ENCODE data around the gene LRCH4.
"Not testable (repeated sequence)": the region's sequence is repeated elsewhere in the genome, so short reads cannot be mapped to it uniquely, and the experiment has no call there.

Gene LRCH4

DNA sequence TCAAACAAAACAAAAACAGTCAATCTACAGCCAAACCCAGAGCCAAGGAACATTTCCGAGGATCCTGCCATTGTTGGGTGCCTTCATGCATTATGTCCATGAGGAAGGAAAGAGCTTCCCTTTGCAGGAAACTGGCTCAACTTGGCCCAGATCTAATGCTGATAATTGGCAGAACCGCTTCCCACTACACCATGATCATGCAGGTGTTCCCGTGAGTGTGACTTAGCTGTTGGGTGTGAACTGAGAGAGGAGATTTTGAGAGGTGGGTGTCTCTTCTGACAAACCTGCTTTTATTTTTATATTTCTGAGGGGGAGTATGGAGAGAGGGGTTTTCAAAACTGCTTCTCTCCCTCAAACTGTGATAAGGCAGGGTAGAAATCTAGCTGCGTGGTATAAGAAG is 26.8 kb downstream of the LRCH4 start:
- Mint-ChIP-seq H3K4me1 (peaks cover 13% of the 10 kb centered on the region), H3K27ac (no peak overlapping the region), H3K9me3 (no peaks in the 10 kb centered on the region), H3K36me3 (ENCODE audit: low read depth) (peaks cover 38% of the 10 kb centered on the region), H3K27me3 (no peaks in the 10 kb centered on the region), H3K4me3 (no peak overlapping the region)
- no peak for DNase-seq
- ATAC-seq: no peak

DNA sequence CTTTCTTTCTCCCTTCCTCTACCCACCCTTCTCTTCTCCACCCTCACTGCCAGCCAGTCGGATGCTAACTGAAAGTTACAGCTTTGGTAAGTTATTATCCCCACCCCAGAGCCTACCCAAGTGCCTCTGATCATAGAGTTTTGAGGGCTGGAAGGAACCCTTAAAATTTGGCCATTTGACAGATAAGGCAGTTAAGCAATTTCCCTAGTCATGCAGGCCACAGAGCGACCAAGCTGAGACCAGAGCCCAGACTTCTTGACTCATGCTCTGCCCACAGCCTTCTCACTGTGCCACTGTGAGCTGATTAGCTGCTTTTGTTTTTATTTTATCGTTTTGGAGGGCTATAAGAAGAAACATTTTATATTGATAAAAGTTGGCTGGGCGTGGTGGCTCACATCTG is 29.4 kb downstream of the LRCH4 start:
- Mint-ChIP-seq H3K36me3 (ENCODE audit: low read depth) (peaks cover 42% of the 10 kb centered on the region), H3K4me3 (no peak overlapping the region), H3K4me1 (peaks cover 11% of the 10 kb centered on the region), H3K27me3 (no peaks in the 10 kb centered on the region), H3K27ac (peak overlapping the region; percentile 61), H3K9me3 (no peaks in the 10 kb centered on the region)
- ATAC-seq (no peak), DNase-seq (no peak)

DNA sequence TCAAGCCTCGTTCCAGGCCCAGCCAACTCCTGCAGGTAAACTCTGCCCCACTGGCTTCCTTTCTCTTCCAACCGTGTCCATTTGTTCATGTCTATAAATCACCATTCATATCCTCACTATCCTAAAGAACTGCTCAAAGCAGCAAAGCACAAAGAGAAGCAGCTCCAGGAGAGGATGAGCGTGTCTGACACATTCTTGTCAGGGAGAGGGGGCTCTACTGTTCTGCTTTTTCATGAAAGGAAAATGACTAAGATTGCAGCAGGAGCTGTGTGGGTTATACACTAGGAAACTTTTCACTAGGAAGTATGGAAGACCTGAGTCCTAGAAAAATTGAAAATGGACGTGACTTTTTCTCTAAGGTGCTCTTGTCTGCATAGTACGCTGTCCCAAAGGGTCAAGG is 30.2 kb downstream of the LRCH4 start:
- DNase-seq: no peak
- peaks cover 12% of the 10 kb centered on the region for H3K4me1 Mint-ChIP-seq
- peaks cover 42% of the 10 kb centered on the region for H3K36me3 Mint-ChIP-seq (ENCODE audit: low read depth)
- H3K27me3 Mint-ChIP-seq: no peaks in the 10 kb centered on the region
- H3K27ac Mint-ChIP-seq: peak overlapping the region; percentile 79
- H3K4me3 Mint-ChIP-seq: no peak overlapping the region
- no peaks in the 10 kb centered on the region for H3K9me3 Mint-ChIP-seq
- no peak for ATAC-seq

DNA sequence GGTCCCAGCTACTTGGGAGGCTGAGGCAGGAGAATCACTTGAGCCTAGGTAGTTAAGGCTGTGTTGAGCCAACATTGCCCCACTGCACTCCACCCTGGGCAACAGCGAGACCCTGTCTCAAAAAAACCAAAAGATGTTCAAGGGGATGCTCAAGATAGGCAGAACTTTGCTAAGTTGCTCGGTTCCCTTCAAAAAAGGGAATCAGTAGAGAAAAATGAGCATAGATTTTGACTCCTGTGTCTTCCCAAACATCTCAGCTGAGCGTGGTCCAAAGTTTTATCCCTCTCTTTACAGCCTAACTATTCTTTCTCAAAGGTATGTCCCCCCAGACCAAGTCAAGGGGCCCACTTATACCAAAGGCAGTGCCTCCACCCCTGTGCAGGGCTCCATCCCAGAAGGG is 32.9 kb downstream of the LRCH4 start:
- H3K27me3 Mint-ChIP-seq: no peaks in the 10 kb centered on the region
- no peak for ATAC-seq
- H3K27ac Mint-ChIP-seq: no peak overlapping the region
- peaks cover 35% of the 10 kb centered on the region for H3K4me1 Mint-ChIP-seq
- H3K9me3 Mint-ChIP-seq: no peaks in the 10 kb centered on the region
- DNase-seq: no peak
- no peak overlapping the region for H3K4me3 Mint-ChIP-seq
- H3K36me3 Mint-ChIP-seq (ENCODE audit: low read depth): peaks cover 53% of the 10 kb centered on the region

DNA sequence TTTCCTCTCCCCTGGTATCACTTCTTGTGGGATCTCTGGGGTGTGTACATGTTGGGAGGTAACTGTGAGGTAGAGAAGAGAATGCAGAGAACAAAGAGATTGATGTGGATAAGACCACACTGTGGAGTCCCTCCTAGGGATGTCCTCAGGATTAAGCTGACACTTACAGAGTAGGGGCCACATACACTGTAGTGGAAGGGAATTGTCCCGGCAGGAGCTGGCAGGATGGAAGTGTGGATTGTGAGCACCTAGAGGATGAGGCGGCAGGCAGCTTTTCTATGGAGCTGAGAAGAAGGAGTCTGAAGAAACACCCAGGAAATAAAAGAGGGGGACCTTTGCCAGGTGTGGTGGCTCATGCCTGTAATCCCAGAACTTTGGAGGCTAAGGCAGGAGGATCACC is 33.4 kb downstream of the LRCH4 start:
- no peaks in the 10 kb centered on the region for H3K9me3 Mint-ChIP-seq
- no peak for ATAC-seq
- H3K36me3 Mint-ChIP-seq (ENCODE audit: low read depth): peaks cover 57% of the 10 kb centered on the region
- H3K27me3 Mint-ChIP-seq: no peaks in the 10 kb centered on the region
- no peak for DNase-seq
- no peak overlapping the region for H3K4me3 Mint-ChIP-seq
- peaks cover 40% of the 10 kb centered on the region for H3K4me1 Mint-ChIP-seq
- H3K27ac Mint-ChIP-seq: peak overlapping the region; percentile 24

DNA sequence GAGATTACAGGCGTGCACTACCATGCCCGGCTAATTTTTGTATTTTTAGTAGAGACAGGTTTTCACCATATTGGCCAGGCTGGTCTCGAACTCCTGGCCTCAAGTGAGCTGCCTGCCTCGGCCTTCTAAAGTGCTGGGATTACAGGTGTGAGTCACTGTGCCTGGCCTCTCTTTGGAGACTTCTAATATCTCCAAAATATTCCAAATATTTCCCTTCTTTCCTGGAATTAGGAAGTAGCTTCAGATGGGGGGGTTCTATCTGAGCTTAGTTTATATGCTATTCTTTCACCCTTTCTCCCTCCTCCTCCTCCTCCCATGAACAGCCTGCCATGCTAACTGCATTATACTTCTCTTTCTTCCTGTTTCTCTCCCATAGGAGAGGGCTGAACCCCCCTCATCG is 37.5 kb downstream of the LRCH4 start:
- peak overlapping the region; percentile 95 for H3K4me3 Mint-ChIP-seq
- peaks cover 38% of the 10 kb centered on the region for H3K36me3 Mint-ChIP-seq (ENCODE audit: low read depth)
- H3K27me3 Mint-ChIP-seq, H3K9me3 Mint-ChIP-seq, DNase-seq, ATAC-seq: not testable (repeated sequence)
- peaks cover 71% of the 10 kb centered on the region for H3K4me1 Mint-ChIP-seq
- H3K27ac Mint-ChIP-seq: peak overlapping the region; percentile 99

DNA sequence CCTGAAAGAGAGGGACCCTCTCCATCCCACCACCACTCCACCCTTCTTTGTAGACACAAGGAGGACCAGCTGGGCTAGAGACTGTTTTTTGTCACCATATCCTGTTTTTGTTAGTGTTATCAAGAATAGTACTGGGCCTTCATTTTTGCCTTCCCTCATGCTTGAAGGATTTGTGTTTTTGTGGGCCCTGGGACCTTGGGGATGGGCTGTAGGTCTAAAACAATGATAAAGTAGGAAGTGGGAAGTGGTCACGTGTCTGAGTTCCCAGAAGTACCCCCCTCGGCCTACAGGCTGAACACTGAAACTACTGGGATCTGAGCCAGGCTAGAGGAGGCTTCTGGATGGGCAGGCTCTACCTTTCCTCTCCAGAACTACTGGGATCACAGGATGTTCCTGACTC is 38.1 kb downstream of the LRCH4 start:
- no peak for ATAC-seq
- H3K4me1 Mint-ChIP-seq: peaks cover 76% of the 10 kb centered on the region
- peak overlapping the region; percentile 99 for H3K27ac Mint-ChIP-seq
- H3K4me3 Mint-ChIP-seq: peak overlapping the region; percentile 95
- DNase-seq: no peak
- H3K9me3 Mint-ChIP-seq: no peaks in the 10 kb centered on the region
- H3K27me3 Mint-ChIP-seq: no peaks in the 10 kb centered on the region
- H3K36me3 Mint-ChIP-seq (ENCODE audit: low read depth): peaks cover 35% of the 10 kb centered on the region

DNA sequence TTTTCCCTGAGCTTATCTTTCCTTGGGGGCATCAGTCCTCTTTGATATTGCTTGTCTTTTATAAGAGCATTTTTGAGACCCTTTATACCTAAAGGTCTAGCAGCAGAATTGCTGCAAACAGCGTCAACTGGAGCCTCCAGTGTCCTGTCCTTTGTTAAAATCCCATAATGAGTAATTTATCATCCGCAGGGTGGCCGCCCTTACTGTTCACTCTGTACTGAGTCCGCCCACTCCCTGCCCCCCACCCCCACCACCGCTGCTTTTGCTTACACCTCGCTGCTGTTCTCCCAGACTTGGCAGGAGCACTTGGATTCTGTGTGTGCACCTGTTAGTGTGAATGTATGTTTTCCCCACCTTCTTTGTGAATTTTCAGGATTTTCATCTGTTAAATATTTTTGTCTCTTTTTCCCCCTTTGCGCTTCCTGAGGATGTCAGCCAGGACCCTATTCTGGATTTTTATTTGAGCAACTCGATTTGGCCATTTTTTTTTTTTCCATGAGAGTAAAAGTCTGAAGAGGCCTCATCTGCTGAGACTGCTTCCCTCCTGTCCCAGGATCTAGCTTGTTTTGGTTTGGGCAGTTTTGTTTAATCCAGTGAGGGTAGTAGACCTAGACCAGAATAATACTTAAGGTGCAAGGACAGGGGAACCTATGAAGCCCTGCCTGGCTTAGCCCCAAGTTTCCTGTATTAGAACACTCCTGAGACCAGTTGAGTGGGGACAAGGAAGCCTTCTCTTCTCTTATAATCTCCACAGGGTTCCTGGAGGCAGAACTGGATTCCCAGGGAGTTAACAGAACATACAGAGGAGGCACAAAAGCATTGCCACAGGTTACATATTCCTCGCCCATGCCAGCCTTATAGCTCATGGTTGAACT is 38.8 kb downstream of the LRCH4 start:
- Mint-ChIP-seq H3K9me3 (no peaks in the 10 kb centered on the region), H3K27ac (peak overlapping the region; percentile 99), H3K4me1 (peaks cover 83% of the 10 kb centered on the region), H3K27me3 (no peaks in the 10 kb centered on the region), H3K36me3 (ENCODE audit: low read depth) (peaks cover 34% of the 10 kb centered on the region), H3K4me3 (peak overlapping the region; percentile 95)
- no peak for ATAC-seq
- no peak for DNase-seq

DNA sequence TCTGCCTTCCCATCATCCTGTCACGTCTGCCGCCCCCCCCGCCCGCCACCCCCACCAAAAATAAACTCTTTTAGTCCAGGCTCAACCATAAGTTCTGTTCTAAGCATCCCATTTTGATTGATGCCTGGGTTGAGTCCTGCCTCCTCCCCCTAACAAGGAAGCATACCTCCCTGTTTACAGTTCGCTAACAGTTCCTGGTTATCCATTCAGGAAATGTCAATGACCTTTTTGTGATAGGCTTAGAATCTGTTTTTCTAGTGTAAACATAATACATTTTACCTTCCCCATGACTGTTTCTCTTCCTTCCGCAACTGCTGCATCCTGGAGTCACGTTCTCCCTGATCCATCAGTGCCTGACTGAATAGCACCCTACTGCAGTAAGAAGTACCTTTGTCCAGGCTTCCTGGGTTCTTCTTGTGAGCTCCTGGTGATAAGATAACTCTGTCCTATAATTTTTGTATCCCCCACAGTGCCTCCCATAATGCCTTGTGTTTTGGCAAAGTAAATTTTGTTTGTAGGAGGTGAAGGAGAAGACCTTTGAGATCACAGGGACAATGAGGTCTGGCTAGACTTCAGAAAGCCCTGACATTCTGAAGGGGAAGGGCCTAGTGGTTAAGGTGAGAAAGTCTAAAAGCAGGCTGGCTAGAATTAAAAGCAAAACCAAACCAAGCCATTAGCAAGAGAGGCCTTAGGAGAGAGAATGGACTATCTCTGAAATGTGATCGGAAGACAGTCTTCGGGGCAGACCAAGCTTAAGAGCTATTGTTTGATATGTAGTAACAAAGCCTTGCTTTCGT is 39.6 kb downstream of the LRCH4 start:
- peaks cover 92% of the 10 kb centered on the region for H3K4me1 Mint-ChIP-seq

DNA sequence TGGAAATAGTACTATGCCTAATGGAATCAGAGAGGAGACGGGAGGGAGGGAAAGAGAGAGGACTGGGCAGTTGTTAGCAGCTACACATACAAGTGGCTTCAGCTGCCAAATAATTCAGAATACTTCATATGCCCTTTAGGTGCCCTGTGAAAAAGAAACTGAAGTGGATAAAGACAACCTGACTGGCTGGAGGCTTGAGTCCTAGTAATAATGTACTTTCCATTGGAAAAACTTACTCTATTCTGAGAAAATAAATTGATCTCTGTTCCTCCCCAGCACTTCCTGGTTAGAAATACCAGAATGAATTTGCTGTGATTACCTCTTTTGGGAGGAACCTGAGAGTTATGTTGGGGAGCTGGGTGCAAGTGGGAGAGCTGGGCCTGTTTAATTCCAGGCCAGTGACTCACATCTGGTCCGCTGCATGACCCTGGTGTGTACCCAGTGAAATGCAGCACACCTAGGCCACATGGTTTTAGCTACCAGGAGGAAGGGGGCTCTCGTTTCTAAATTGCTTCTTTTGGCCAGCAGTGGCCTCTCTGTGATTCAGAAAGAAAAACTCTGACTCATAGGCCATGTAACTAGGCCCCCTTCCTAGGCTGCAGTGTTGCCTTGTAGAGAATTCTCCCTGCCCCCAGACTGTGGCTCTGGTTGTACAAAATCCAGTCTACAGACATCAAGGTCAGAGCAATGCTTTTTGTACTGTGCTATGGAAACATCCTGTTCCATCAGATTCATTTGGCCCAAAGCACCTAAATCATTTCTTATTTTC is 40.4 kb downstream of the LRCH4 start:
- no peaks in the 10 kb centered on the region for H3K9me3 Mint-ChIP-seq
- H3K36me3 Mint-ChIP-seq (ENCODE audit: low read depth): peaks cover 37% of the 10 kb centered on the region
- peak; percentile 83 for ATAC-seq
- peak overlapping the region; percentile 95 for H3K4me3 Mint-ChIP-seq
- H3K4me1 Mint-ChIP-seq: peaks cover 95% of the 10 kb centered on the region
- H3K27me3 Mint-ChIP-seq: no peaks in the 10 kb centered on the region
- peak overlapping the region; percentile 99 for H3K27ac Mint-ChIP-seq
- DNase-seq: peak; percentile 68

More for the DNA sequence above, 39.6 kb downstream of the LRCH4 start:
- Mint-ChIP-seq H3K36me3 (ENCODE audit: low read depth) (peaks cover 35% of the 10 kb centered on the region), H3K27me3 (no peaks in the 10 kb centered on the region), H3K4me3 (peak overlapping the region; percentile 95), H3K9me3 (no peaks in the 10 kb centered on the region), H3K27ac (peak overlapping the region; percentile 99)
- DNase-seq (no peak), ATAC-seq (peak; percentile 37)

DNA sequence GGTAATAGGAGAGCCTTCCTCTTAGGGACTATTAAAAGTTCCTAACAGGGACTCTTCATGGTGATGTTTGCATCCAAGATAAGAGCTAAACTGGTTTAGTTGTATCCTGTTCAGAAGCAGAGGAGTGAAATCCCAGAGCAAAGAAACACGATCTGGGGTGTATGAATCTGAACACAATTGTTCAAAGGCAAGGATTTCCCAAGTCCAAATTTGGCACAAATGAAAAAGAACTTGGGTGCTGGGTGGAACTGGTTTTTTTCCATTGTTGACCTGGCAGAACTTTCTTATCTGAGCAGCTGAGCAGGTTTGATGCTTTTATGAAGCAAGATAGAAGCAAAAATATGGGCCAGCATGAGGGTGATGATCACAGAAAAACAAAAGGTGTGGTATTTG is 41.0 kb downstream of the LRCH4 start:
- H3K27ac Mint-ChIP-seq: peak overlapping the region; percentile 99
- peaks cover 32% of the 10 kb centered on the region for H3K36me3 Mint-ChIP-seq (ENCODE audit: low read depth)
- no peak for ATAC-seq
- H3K9me3 Mint-ChIP-seq: no peaks in the 10 kb centered on the region
- H3K4me1 Mint-ChIP-seq: peaks cover 94% of the 10 kb centered on the region
- no peak for DNase-seq
- H3K4me3 Mint-ChIP-seq: peak overlapping the region; percentile 95
- no peaks in the 10 kb centered on the region for H3K27me3 Mint-ChIP-seq

DNA sequence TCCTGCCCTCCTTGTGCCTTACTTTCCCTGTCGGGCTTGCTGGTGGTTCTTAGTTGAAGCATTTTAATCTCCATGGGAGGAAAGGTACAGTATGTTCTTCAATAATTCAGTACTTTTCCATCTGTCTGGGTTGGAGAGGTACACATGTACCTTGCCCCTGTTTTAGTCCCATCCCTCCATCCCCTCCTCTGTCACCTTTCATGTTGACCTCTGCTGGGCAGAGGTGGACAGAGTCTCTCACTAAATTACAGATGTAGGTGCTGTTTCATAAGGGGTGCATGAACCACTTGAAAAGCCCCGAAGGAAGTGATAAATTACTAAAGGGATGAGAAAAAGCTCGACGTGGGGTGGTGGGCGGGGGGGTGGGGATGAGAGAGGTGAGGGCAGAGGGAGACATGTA is 41.5 kb downstream of the LRCH4 start:
- DNase-seq (no peak), ATAC-seq (no peak)
- Mint-ChIP-seq H3K27me3 (no peaks in the 10 kb centered on the region), H3K27ac (peak overlapping the region; percentile 99), H3K9me3 (no peaks in the 10 kb centered on the region), H3K4me1 (peaks cover 92% of the 10 kb centered on the region), H3K4me3 (peak overlapping the region; percentile 95), H3K36me3 (ENCODE audit: low read depth) (peaks cover 32% of the 10 kb centered on the region)

DNA sequence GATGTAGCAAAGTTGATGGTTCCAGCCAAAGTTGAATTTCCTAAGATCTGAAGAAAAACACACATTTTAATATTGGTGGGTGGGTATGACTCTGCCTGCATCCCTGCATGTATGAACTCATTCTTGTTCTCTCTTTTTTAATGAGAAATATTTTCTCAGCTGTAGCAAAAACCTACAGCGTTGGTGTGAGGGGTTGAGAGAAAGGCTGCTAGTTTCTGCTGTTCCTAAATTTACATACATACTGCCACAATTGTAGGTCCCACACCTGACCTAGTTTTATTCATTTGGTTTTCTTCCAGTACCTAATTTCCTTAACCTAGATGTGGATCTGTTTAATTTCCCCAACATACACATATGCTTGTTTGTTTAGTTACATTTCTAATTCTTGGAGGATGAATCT is 42.3 kb downstream of the LRCH4 start:
- peaks cover 3% of the 10 kb centered on the region for H3K27me3 Mint-ChIP-seq
- H3K9me3 Mint-ChIP-seq: no peaks in the 10 kb centered on the region
- ATAC-seq: no peak
- peak overlapping the region; percentile 99 for H3K27ac Mint-ChIP-seq
- DNase-seq: no peak
- peak overlapping the region; percentile 95 for H3K4me3 Mint-ChIP-seq
- H3K36me3 Mint-ChIP-seq (ENCODE audit: low read depth): peaks cover 32% of the 10 kb centered on the region
- peaks cover 90% of the 10 kb centered on the region for H3K4me1 Mint-ChIP-seq

DNA sequence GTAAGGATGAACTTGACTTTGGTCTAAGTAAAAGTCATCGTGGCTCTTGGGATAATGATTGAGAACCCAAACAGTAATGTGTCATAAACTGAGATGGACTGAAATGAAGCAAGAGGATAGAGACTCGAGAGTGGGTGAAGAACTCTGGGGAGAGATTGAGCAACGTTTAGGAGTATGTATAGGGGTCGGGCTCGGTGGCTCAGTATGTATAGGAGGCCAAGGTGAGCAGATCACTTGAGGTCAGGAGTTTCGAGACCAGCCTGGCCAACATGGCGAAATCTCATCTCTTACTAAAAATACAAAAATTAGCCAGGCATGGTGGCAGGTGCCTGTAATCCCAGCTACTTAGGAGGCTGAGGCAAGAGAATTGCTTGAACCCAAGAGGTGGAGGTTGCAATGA is 44.6 kb downstream of the LRCH4 start:
- H3K4me3 Mint-ChIP-seq: peak overlapping the region; percentile 95
- H3K27me3 Mint-ChIP-seq, H3K9me3 Mint-ChIP-seq, ATAC-seq, DNase-seq: not testable (repeated sequence)
- peak overlapping the region; percentile 74 for H3K27ac Mint-ChIP-seq
- H3K4me1 Mint-ChIP-seq: peaks cover 72% of the 10 kb centered on the region
- peaks cover 26% of the 10 kb centered on the region for H3K36me3 Mint-ChIP-seq (ENCODE audit: low read depth)

Data from activated naive CD8-positive, alpha-beta T cell treated with anti-CD3 and anti-CD28 coated beads, Interleukin-2, amount 50 U/mL, for 24 hours (primary cell).